ENCODE results near the gene ADK.

The ADK gene

DNA sequence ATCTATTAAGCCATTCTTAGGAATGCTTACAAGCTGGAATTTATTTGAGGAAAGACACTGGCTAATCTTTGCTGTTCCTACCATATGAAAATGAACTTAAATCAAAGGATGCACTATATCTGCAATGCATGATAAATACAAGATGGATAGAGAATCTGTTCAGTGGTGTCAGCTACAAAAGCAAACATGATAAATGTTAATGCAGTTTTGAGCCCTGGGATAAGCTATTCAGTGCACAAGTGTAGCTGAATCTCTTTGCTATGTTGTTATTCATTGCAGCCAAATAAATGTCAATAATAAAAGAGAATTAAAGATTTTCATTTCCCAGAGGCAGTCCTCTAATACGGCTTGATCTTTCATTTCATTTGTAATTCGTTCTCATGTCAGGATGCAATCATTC, 451.6 kb downstream of the ADK start:
- DNase-seq (ENCODE audit: low spot score): no peak

DNA sequence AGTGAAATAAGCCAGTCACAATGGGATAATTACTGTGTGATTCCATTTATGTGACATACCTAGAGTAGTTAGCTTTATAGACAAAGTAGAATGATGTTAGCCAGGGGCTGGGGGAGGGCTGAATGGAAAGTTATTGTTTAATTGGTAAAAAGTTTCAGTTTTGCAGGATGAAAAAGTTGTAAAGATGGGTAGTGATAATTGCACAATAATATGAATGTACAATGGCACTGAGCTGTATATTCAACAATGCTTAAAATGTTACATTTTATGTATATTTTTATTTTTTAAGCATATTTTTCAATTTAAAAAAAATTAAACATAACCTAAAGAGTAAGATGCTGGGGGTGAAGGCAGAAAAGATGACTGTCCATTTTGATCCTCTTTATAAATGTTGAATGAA, 459.3 kb downstream of the ADK start:
- DNase-seq (ENCODE audit: low spot score): no peak

DNA sequence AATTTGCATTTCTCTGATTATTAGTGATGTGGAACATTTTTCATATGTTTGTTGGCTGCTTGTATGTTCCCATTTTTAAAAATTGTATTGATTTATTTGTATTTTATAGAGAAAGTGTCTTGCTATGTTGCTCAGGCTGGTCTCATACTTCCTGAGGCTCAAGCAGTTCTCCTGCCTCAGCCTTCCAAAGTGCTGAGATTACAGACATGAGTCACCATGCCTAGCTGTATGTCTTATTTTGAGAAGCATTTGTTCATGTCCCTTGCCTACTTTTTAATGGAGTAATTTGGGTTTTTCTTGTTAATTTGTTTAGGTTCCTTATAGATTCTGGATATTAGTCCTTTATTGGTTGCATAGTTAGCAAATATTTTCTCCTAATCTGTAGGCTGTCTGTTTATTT, 461.2 kb downstream of the ADK start:
- DNase-seq (ENCODE audit: low spot score): no peak

DNA sequence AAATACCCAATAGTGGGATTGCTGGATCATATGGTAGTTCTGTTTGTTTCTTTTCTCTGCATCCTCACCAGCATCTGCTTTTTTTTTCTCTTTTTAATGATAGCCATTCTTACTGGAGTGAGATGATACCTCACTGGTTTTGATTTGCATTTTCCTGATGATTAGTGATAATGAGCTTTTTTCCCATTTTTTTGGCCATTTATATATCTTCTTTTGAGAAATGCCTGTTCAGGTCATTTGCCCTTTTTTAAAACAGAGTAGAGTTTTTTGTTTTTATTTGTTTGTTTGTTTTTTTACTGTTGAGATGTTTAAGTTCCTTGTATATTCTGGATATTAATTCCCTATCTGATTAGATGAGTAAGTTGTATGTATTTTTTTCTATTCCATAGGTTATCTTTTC, 469.6 kb downstream of the ADK start:
- DNase-seq (ENCODE audit: low spot score): no peak

DNA sequence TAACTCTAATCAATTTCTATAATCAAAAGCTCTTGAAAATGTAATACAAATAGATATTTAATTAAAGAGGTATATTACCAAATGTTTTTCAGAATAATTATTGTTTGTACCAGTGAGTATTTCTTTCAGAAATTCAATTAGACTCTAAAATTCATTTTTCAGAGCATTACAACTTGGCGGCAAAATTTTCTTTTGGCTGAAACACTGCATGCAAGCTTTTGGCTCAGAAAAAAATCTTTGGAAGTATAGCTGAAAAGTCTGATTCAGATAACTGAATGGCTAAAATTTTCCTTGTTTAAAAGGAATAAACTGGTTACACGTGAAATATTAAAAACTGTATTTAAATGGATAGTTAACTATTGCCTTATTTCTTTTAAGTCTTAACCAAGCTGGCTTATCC, 472.8 kb downstream of the ADK start:
- DNase-seq (ENCODE audit: low spot score): no peak

DNA sequence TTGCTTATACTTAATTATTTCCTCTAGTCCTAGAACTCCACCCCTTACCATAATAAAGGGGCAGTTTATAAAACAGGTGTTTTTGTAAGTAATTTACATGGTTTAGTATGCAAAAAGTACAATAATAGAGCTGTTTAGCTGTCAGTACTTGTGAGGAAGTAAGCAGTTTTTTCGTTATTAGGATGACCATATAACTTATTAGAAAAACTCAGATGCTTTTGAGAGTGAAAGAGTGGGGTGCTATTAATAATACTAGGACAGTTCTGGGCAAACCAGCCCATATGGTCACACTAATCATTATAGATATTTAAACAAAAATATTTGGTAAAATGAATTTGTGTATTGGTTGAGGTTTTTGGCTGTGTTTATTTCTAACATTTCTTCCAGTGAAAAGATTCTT, 473.5 kb downstream of the ADK start:
- no peak for DNase-seq (ENCODE audit: low spot score)

DNA sequence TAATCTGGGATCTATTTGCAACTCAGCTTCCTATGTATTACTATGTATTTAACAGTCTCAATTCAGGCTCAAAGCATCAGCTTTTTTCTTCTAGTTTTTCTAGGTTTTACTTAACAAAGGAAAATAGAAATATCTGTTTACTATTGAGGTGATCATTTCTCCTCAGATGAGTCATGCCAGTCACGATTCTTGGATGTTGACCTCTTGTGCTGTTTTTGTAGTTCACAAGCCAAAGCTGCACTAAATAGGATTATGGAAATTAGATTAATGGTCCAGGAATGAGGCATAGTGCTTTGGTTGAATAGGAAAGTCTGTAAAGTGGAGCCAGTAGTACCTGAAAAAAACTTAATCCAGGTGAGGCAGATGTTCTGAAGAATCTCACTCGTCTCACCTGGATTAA, 477.1 kb downstream of the ADK start:
- DNase-seq (ENCODE audit: low spot score): no peak

DNA sequence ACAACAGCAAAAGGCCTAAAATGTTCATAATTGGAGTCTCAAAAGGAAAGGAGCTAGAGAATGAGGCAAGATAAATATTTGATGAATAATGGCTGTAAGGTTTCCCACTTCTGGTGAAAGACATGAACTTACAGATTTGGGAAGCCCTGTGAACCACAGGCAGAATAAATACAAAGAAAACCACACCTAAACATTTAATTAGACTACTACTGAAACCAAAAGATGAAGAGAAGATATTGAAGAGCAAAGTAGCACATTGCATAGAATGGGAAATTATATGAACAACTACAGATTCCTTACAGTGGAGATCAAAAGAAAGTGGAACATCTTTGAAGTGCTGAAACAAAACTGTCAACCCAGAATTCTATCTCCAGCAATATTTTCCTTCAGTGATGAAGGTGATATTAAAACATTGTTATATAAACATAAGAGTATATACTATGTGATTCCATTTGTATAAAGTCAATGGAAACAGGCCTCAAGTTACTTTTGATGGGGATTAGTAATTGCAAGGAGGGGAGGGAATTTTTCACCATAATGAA, 484.0 kb downstream of the ADK start:
- no peak for DNase-seq (ENCODE audit: low spot score)

DNA sequence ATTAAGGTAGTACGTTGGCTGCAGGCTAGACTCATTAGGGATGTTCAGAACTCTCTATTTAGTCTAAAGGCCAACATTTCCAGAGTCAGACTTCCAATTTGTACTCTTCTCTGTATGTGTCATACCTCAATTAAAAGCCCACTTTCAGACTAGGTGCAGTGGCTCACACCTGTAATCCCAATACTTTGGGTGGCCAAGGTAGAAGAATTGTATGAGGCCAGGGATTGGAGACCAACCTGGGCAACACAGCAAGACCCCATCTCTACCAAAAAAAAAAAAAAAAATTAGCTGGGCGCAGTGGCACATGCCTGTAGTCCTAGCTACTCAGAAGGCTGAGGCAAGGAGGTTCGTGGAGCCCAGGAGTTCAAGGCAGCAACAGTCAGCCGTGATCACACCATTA, 484.6 kb downstream of the ADK start:
- no peak for DNase-seq (ENCODE audit: low spot score)

DNA sequence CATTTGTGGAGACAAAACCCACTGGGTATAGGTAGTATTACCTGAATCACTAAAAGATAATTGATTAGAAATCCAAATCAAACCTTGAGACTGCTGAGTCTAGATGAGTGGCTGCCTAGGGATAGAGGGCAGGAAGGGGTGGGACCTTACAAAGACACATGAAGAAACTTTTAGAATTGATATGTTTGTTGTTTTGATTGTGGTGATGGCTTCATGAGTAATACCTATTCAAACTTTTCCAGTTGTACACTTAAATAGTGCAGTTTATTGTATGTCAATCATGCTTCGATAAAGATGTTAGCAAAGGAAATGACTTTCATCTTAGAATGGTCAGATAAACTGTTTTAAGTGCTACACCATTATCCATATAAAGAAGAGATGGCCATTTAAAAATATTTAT, 486.7 kb downstream of the ADK start:
- DNase-seq (ENCODE audit: low spot score): no peak

DNA sequence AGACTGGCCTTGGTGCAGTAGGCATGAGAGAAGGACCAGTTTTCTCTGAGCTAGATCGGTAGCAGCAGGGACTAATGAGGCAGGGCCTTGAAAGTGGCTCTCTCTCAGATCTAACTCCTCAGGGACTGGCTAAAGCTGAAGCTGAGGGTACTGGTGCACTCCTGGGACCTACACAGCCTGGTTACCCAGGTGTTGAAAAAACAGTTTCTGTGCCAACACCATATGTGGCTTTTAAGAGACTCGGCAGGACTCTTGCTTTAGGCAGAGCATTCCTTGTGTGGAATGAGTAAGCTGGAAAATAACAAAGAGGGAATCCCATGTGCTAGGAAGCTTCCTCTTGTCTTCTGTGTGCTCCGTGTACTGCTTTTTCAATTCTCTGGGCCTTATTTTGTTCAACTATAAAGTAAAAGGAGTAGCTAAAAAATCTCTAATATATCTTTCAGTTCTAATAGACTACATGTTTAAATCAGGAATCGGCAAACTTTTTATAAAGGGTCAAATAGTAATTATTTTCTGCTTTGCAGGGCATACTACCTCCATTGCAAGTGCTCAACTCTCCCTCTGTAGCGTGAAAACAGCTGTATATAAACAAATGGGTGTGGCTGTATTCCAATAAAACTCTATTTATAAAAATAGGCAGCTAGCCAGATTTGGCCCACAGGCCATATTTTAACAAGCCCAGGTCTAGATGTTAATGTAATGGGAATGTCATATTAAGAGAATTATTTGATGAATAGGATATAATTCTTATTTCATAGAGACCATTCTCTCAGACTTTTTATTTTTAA, 489.3 kb downstream of the ADK start:
- DNase-seq (ENCODE audit: low spot score): no peak

DNA sequence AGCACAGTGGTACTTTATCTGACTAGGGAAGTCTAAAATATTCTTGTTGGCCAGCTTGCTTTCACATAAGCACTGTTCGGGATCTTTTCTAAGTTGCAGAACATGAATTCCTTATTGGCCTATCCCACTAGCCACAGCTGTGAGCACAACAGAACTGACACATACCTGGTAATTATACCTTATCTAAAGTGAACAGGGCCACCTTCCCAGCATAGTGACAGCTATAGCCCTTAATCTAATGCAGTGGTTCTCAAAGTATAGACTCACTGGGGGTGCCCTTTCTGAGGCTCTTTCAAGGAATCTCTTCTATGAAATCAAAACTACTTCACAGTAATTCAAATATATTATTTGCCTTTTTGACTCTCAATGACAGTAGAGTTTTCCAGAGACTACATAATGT, 490.6 kb downstream of the ADK start:
- DNase-seq (ENCODE audit: low spot score): no peak

DNA sequence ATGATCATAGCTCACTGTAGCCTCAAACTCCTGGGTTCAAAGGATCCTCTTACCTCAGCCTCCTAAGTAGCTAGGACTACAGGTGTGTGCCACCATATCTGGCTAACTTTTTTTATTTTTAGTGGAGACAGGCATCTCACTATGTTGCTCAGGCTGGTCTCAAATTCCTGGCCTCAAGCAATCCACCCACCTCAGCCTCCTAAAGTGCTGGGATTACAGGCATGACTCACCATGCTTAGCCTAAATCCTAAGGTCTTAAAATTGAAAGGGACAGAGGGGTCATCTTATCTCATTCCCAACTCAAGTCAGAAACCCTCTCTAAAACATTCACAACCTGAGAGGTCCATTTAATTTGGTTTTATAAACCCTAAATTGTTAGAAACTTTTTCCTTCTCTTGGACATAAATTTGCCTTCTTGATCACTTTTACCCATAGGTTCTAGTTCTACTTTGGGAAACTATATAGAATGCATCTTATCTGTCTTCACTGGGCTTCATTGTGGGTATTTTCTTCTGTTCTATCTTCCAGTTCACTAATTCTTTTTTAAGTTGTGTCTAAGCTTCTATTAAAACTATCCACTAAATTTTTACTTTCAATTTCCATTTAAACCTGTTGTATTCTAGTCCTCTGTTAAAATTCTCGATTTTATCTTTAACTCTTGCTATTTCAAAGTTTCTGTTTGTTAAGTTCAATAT, 492.0 kb downstream of the ADK start:
- DNase-seq (ENCODE audit: low spot score): no peak

DNA sequence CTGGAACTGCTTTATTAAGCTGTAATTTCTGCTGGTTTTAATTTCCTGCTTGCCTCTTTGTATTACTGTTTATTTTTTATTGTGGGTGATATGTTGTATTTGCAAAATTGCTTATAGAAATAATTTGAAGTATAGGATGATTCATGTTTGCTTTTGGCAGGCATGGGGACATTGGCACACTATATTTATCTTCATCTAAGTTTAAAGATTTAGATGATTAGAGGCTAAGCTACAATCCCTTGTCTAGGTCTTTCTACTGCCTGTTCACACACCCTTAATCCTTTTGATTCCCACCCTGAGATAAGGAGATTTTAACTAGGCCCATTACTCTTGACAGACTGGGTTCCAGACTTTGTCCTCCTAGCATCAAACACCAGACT, 492.6 kb downstream of the ADK start:
- DNase-seq (ENCODE audit: low spot score): no peak

DNA sequence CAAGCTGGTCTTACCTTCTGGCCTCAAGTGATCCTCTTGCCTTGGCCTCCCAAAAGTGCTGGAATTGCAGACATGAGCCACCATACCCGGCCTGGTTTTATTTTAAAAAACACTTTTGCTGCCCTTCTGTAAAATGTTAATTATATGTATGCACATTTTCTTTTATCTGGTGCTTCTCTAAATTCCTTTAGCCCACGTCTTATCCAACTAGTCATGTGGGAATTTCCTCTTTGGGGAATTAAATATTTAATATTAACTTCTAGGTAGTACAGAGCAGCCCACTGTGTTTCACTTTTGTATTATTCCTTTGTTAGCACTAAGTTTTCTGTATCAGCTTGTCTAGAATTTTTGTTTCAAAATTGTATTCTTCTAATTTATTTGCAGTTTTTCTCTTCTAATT, 493.7 kb downstream of the ADK start:
- no peak for DNase-seq (ENCODE audit: low spot score)

DNA sequence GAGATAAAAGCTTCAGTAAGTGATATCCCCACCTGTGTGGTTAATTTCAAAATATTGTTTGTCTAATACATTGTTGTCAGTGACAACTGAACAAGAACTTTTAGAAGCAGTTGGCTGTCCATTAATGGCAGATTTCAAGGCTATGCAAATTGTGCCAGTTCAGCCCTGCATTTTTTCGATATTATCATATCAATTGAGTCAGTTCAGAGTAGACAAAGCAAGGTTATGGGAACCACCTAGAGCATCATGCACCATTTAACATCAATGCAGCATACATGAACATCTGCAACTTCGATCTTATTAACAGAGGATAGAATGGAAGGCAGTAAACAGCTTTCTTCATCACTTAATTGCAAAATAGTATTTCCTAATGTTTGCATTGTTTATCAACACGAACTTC, 494.7 kb downstream of the ADK start:
- DNase-seq (ENCODE audit: low spot score): no peak

DNA sequence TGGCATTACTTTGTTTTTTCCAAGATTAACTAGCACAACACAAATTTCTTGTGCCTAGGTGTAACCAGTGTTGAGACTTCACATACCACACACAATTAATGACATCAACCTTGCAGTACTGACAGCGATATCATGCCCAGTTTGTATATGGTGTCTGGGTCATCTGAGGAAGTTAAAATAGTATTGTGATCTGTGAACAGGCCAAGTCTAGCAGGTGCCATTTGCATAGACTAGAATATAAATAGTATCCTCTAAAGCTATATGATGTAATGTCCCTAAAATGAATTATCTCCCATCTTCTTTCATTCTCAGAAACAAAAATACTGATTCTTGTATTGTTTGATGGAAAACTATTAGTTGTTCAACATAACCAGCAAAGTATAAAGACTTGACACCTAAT, 499.6 kb downstream of the ADK start:
- no peak for DNase-seq (ENCODE audit: low spot score)

DNA sequence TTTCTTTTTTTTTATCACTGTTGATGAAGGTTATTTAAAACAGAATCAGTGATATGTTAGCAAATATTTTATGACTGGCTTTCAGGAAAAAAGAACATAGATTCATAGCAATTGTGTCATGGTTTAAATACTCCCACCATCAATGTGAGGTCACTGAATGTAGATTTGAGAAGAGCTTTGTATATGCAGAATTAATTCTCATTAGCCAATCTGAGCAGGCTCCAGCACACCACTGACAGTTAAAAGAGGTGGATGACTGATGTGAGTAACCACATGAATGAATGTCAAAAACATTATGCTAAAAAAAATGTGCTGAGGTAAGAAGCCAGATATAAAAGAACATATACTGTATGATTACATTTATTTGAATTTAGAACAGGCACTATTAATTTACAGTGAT, 500.5 kb downstream of the ADK start:
- no peak for DNase-seq (ENCODE audit: low spot score)

DNA sequence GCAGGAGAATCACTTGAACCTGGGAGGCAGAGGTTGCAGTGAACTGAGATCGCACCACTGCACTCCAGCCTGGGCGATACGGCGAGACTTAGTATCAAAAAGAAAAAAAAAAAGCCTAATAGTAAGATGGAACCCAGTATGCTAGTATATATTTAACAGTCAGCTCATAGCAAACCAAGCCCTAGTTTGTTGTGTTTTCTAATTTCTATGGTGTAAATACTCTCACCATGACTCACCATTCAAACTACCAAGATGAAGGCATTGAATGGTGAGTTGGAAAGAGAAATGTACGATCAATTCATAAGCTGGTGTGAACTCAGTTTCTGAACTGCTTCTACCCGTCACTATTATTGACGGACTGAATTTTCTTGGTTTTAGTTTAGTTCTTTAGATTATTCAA, 501.6 kb downstream of the ADK start:
- DNase-seq (ENCODE audit: low spot score): no peak

DNA sequence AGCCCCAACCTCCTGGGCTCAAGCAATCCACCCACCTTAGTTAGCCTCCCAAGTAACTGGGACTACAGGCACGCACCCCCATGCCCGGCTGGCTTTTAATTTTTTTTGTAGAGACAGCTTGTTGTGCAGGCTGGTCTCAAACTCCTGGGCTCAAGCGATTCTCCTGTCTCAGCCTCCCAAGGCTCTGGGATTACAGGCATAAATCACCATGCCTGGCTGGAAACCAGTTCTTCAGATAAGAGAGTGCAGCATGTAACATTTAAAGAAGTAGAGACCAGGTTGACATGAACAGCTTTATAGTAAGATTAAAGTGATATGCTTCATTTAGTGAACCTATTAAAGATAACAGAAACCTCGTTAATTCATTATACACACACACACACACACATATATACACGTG, 507.5 kb downstream of the ADK start:
- DNase-seq (ENCODE audit: low spot score): no peak

DNA sequence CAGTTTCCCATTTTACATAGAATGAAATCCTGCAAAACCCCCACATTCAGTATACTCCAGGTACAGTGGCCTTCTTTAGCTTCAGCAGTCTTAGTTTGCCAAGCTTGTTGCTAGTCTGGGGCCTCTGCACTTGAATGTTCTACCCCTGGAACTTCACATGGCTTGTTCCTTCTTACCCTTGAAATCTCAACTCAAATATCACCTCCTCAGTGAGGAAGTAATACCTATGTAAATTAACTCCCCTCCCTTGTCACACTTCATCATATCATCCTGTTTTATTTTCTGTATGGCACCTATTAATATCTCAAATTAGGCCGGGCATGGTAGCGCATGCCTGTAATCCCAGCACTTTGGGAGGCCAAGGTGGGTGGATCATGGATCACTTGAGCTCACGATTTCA, 511.6 kb downstream of the ADK start:
- no peak for DNase-seq (ENCODE audit: low spot score)

DNA sequence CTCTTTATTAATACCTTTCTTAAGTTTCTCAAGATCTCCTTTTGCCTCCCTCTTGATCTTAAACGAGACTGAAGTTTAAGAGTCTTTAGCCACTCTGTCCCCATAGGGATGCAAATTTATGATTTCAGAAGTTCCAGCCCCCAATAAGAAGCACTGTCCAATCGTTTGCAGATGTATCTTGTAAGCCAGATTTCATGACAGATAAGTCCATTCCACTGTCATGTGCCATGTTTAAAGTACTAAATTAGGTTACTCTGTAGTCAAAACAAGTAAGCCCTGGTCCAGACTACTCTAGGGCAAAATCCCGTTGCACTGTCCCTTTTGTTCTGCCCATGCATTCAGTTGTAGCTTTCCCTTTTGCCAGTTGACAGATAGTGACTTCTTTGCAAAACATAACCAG, 518.2 kb downstream of the ADK start:
- no peak for DNase-seq (ENCODE audit: low spot score)

DNA sequence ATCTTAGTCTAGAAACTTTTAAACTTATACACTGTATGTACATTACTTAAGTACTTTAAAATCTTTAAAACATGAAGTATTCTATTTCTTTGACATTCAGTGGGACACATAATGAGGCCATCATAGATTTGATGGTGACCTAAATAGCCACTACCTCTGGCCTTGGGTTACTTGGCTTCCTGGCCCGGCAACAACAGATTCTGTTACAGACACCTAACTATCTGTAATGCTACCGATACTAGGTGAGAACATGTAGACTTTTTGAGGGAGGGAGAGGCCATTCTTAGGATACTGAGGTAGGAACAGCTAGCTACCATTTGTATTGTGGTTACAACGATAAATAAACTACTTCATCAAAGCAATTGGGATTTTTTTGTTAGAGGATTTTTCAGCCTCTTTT, 520.7 kb downstream of the ADK start:
- DNase-seq (ENCODE audit: low spot score): no peak
